ENCODE data around the gene BMPER.

- TF ChIP-seq CTCF (conservative IDR thresholded peaks at IDR 0.05 in 1 of 2, IDR thresholded peaks at IDR 0.05 in 1 of 2; ENCODE audit: low read depth in 1 of 2, low read length in 2 of 2), result no peak
- no peak for TF ChIP-seq EZH2 (IDR thresholded peaks at IDR 0.05; ENCODE audit: low read length, missing control alignments)
Measured at GRCh38 chr7:34139086-34139485, 233.7 kb downstream of the BMPER start.
